NCI-H446 treated with DMSO at 0.1 percent for 48 hours (cell line): ENCODE measurements around the gene TMEM129.
A peak's percentile ranks its signal among the peaks of the same experiment; 100 is the strongest.
"Not testable (repeated sequence)": the region's sequence is repeated elsewhere in the genome, so short reads cannot be mapped to it uniquely, and the experiment has no call there.

ENCODE experiments used
- DNase-seq: peaks from one replicate; lab custom pipeline; 2025; lab: John Stamatoyannopoulos, UW

Gene TMEM129

GRCh38 chr4:1695913-1696312 is 25.2 kb downstream of the TMEM129 start:
- no peak for DNase-seq

- peak; percentile 4 for DNase-seq
These were observed 27.8 kb downstream of the TMEM129 start for GRCh38 chr4:1693131-1693896.

- no peak for DNase-seq
These were observed 29.3 kb downstream of the TMEM129 start for GRCh38 chr4:1691737-1692373.

DNA sequence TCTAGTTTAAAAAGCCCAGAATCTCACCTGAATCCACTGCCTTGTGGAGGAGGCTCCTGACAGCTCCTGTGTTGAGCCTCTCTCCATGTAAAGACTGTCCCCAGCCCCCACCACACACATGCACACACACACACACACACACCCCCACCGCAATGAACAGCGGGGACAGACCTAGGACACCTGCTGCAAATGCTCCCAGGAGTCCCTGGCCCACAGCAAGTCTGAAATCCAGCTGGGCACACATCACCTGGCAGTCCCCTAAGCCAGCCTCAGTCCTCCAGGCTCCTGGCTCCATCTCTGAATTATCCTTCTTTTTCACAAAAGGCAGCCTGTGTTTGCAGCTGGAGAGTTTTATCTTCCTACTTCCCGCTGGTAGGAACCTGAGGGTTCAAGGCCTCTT is 30.4 kb downstream of the TMEM129 start:
- no peak for DNase-seq

DNA sequence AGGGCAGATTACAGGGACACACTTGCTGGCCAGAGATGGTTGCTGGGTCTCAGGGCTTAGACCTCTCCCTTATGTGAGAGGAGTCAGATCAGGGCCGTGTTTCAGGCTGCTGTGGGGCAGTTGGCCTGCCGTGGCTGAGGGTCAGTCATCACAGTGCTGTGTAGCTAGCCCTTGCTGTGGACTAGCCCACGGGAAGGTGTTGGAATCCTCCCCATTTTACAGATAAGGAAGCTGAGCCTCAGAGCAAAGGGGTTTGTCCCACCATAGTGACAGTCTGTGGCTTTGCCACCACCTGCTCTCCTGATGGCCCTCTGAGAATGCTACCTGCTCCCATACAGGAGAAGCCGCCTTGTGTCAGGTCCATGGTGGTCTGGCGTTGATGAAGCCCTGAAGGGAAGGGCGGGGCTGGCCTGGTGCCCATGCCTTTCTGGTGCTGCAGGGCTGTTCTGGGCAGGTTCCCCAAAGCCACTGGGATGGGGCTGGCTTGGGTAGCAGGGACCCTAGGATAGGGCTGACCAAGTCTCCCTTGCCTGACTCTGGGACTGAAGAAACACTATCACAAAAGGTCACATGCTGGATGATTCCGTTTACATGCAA is 34.6 kb downstream of the TMEM129 start:
- no peak for DNase-seq

DNA sequence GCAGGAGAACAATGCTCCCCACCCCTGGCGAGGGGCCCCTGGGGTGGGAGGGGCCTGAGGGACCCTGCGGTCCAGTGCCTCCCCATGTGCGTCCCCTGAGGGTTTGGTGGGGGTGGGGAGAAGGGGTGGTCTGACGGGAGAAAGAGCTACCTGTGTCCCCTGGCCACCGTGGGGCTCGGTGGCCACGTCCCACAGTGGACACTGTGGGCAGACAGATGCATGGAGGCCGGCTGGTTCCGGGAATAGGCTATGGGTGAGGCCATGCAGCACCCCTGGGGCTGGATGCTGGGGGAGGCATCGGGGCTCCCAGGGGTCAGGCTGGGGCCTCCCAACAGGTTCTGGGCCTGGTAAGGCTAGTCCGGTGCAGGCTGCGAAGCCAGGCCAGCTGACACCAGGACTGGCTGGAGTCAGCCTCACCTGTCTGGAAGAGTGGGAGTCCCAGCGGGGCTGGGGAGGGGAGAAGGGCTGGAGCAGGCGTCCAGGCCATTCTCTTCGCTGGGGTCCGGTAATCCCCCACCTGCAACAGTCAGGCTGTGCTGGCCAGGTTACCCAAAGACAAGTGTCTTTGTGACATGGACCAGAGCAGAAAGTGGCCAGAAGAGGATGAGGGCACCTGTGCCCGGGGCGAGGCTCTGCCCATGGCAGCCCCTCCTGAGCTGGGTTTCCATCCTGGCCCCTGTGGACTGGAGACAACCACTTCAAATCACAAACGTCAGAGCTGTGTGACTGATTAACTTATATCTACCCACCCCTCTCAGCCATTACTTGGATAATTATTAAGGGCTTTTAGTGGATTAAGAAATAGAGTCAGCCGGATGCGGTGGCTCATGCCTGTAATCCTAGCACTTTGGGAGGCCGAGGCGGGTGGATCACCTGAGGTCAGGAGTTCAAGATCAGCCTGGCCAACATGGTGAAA is 35.6 kb downstream of the TMEM129 start:
- DNase-seq: no peak

DNA sequence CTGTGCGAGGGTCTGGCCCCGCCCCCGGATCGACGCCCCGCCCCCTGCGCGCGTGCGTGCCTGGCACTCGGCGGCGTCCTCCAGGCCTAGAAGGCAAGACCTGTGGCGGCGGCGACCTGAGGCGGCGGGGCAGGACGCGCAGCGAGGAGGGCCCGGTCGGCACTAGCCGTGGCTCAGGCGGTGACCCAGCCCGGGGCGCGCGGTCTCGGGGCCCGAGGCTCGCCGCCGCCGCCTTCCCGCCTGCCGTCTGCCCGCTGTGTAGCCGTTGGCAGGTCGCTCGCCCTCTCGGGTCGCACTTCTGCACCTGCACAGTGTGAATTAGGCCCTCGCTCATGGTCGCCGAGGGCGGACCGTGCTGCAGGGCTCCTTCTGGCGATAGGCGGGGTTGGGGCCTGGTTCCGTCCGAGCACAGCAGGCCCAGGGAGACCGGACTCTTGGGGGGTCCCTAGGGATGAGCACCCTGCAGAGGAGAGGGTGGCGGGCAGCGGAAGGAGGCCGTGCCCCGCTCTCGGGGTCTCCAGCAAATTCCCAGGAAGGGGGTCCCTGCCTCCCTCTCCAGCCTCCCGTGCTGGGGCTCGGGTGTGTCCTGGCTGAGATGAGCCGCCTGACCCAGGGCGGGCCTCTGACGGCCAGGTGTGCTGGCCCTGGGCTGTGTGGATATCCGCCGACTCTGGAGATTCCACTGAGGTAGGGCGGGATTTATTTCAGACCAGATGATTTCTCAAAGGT is 36.5 kb downstream of the TMEM129 start:
- no peak for DNase-seq

- DNase-seq: peak; percentile 18
These were observed 37.2 kb downstream of the TMEM129 start, which contains the start of gene FAM53A for GRCh38 chr4:1683736-1684505. Gene FAM53A, minus strand, starts transcription at chr4:1684313. Its CDS starts 15,572 bp downstream, at chr4:1668741.

- DNase-seq: no peak
These were observed 37.8 kb downstream of the TMEM129 start for GRCh38 chr4:1683261-1683735.

GRCh38 chr4:1682860-1683259 is 38.3 kb downstream of the TMEM129 start:
- DNase-seq: no peak

- DNase-seq: no peak
These were observed 42.9 kb downstream of the TMEM129 start for GRCh38 chr4:1678244-1678643.

GRCh38 chr4:1676605-1677525 is 44.3 kb downstream of the TMEM129 start:
- DNase-seq: no peak

DNA sequence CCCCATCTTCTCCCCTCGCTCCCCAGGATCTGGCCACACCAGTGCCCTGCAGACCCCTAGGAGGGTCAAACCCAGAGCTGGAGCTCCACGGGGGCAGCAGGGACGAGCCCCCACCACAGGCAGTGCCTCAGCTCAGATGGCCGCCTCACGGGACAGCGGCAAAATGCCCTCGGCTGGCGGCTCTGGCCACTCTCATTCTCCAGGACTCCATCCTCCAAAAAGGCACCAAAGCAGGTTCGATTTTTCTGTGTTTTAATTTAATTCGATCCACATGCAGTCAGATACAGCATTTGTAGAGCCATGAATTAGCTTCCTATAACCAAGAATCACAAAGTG is 45.4 kb downstream of the TMEM129 start:
- DNase-seq: no peak

DNA sequence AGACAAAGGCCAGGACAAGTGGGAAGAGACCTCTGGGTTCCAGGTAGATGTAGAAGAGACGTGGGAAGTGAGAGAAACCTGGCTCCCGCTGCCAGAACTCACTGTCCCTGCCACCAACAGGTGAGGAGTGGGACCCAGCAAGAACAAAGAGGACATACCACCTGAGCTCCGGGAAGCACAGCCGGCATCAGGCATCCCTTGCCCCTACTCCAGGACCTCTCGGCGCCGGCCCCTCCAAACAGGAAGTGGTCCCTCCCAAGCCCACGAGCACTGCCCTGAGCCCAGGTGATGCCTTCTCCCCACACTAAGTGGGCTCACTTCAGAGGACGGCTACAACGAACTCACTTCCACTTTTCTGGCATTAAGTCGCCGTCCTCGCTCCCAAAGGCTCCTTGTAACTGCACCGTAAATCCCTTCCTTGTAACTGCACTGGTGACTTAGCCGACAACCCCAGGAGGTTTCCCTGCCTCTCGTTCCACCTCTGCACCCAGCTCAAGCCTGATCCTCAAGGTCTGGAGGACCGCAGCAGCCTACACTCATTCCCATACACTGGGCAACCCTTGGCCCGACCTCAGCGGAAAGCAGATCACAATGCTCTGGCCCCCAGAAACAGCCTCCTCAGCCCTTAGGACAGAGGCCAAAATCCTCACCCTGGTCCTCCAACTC is 45.9 kb downstream of the TMEM129 start:
- DNase-seq: no peak

- DNase-seq: no peak
These were observed 46.4 kb downstream of the TMEM129 start for GRCh38 chr4:1674682-1675081.

DNA sequence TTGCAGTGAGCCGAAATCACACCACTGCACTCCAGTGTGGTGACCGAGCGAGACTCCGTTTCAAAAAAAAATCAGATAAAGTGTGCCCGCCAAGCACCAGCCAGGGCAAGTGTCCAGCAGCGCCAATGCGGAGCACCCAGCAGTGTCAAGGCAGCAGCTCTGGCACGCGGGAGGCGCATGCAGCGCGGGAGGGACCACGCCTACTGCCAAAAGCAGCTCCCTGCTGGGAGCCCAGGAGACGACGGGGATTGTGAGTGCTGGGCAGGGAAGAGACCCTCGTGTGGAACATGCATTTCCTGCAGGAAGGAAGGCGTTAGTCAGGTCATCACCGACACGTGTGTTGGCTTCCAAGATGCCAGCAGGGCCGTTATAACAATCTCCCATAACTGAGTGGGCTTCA is 47.5 kb downstream of the TMEM129 start:
- no peak for DNase-seq

DNA sequence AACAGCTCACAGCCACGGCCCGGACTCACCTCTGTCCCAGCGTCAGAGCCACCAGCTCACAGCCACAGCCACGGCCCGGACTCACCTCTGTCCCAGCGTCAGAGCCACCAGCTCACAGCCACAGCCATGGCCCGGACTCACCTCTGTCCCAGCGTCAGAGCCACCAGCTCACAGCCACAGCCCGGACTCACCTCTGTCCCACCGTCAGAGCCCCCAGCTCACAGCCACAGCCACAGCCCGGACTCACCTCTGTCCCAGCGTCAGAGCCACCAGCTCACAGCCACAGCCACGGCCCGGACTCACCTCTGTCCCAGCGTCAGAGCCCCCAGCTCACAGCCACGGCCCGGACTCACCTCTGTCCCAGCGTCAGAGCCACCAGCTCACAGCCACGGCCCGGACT is 50.1 kb downstream of the TMEM129 start:
- not testable (repeated sequence) for DNase-seq

- DNase-seq: no peak
These were observed 50.8 kb downstream of the TMEM129 start for GRCh38 chr4:1670279-1670678.

GRCh38 chr4:1669850-1670249 is 51.3 kb downstream of the TMEM129 start:
- no peak for DNase-seq
